Measurements from ENCODE around the gene KASH5. TPM values are rescaled to one million over a fixed set of nuclear protein-coding genes. Genes with fewer than 3 reads are reported as not detected.

KASH5 gene
- total and polyA plus RNA-seq, 2 of the 8 experiments (the other 6 are each of a cell fraction or from before 2014, with no cell fraction given) = 0.05 to 0.19 TPM

DNA sequence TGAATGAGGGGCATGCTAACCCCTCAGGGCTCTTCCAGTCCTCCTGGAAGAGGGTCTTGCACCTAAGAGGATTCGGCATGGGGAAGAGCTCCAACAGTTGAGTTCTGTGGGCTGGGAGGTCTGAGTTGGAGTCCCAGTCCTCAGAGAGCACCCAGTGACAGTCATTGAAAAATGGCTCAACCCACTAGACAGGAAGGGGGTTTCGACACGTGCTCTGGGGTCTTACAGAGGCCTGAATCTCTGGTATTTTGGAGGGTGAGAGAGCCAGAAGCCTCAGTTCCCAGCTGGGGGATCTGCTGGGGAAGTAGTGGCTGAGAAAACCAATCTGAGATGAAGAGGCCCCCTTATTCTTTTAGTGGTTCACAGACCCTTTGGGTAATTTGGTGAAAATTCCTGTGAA is 26.2 kb downstream of the KASH5 start (continued):
- TF ChIP-seq CBX5 (IDR thresholded peaks at IDR 0.05; ENCODE audit: low read depth, low read length) (no peak), PHF8 (conservative IDR thresholded peaks at IDR 0.05; ENCODE audit: low read depth, low read length) (no peak)
